ENCODE measurements around the gene DCLK1. TPM values are rescaled to one million over a fixed set of nuclear protein-coding genes. Genes with fewer than 3 reads are reported as not detected.

DCLK1 gene
- total RNA-seq, 1 donor from 2014 or later: 4.5 TPM

- Histone ChIP-seq H3K27me3 (no peaks in the 10 kb centered on the region), H3K4me3 (no peak overlapping the region), H3K9me3 (no peaks in the 10 kb centered on the region), H3K36me3 (no peaks in the 10 kb centered on the region), H3K27ac (no peak overlapping the region), H3K4me1 (no peaks in the 10 kb centered on the region)
- DNase-seq: no peak
- TF ChIP-seq, protein P1, sequence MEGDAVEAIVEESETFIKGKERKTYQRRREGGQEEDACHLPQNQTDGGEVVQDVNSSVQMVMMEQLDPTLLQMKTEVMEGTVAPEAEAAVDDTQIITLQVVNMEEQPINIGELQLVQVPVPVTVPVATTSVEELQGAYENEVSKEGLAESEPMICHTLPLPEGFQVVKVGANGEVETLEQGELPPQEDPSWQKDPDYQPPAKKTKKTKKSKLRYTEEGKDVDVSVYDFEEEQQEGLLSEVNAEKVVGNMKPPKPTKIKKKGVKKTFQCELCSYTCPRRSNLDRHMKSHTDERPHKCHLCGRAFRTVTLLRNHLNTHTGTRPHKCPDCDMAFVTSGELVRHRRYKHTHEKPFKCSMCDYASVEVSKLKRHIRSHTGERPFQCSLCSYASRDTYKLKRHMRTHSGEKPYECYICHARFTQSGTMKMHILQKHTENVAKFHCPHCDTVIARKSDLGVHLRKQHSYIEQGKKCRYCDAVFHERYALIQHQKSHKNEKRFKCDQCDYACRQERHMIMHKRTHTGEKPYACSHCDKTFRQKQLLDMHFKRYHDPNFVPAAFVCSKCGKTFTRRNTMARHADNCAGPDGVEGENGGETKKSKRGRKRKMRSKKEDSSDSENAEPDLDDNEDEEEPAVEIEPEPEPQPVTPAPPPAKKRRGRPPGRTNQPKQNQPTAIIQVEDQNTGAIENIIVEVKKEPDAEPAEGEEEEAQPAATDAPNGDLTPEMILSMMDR (IDR thresholded peaks at IDR 0.05): no peak
- ATAC-seq: no peak
- intact Hi-C loops (cut with DNase I): no loop called here
These were observed 92.2 kb downstream of the DCLK1 start for GRCh38 chr13:36038785-36039555.

DNA sequence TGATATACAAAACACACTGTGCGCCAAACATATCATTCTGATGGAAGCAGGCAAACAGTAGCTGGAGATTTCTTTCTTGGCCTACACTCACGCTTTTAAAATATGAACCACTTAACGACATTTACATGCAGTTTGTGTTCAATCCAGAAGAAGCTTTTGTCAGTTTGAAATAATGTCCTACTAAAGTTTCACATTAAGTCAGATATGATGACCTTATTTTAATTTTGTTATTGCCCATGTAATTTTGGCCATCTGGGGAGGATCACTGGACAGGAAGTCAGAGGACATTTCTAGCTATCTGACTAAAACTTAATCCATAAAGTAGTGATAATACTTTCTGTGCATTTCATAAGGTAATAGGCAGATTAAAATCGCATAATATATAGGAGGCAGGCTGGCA, 98.1 kb downstream of the DCLK1 start:
- TF ChIP-seq, protein P1 (IDR thresholded peaks at IDR 0.05): no peak
- no peak overlapping the region for H3K27ac ChIP-seq
- H3K27me3 ChIP-seq: no peaks in the 10 kb centered on the region
- H3K4me1 ChIP-seq: no peaks in the 10 kb centered on the region
- ATAC-seq (no peak), DNase-seq (no peak)
- H3K4me3 ChIP-seq: no peak overlapping the region
- H3K9me3 ChIP-seq: no peaks in the 10 kb centered on the region
- no peaks in the 10 kb centered on the region for H3K36me3 ChIP-seq
- intact Hi-C loops (cut with DNase I): no loop called here

DNA sequence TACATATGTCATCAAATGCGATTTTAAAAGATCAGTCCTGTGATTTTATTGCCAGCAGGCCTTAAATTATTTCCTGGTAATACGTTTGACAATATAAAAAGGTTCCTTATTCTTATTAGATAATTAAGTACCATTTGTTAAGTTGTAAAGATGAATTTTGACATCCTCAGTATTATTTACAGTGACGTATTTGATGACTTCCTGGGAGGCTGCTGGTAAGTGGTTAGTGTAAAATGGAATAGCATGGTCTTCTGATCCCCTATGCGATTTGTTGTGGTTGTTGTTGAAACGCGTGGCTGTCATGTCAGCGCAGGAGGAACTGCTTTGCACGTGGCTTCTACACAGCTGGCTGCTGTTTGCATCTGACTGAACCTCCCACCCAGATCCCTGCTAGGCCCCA, 99.7 kb downstream of the DCLK1 start:
- H3K4me3 ChIP-seq: no peak overlapping the region
- TF ChIP-seq, protein P1 (IDR thresholded peaks at IDR 0.05): no peak
- no peak for ATAC-seq
- no peaks in the 10 kb centered on the region for H3K27me3 ChIP-seq
- no peaks in the 10 kb centered on the region for H3K4me1 ChIP-seq
- H3K9me3 ChIP-seq: no peaks in the 10 kb centered on the region
- H3K36me3 ChIP-seq: no peaks in the 10 kb centered on the region
- no peak for DNase-seq
- intact Hi-C loops (cut with DNase I): no loop called here
- H3K27ac ChIP-seq: no peak overlapping the region

- Histone ChIP-seq H3K36me3 (no peaks in the 10 kb centered on the region), H3K27me3 (no peaks in the 10 kb centered on the region), H3K9me3 (no peaks in the 10 kb centered on the region), H3K4me1 (no peaks in the 10 kb centered on the region), H3K27ac (no peak overlapping the region), H3K4me3 (no peak overlapping the region)
- ATAC-seq (no peak), DNase-seq (no peak)
- TF ChIP-seq, protein P1 (IDR thresholded peaks at IDR 0.05): no peak
- intact Hi-C loops (cut with DNase I): no loop called here
These were observed 100.4 kb downstream of the DCLK1 start for GRCh38 chr13:36030670-36031331.

DNA sequence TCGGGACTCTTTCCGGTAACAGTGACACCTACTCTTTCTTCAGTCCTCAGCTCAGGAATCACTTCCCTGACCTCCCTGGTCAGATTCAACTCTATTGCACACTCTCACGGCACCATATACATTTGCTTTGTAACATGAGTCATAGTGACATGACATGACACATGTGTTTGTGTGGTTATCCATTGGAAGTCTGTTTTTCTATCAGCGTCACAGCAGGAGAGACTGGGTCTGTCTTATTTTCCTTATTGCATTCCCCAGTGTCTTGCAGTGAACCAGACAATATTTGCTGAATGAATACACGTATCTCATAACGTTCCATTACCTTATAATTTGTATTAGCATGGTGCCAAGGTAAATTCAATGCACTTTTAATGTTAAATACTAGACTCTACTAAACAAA, 102.0 kb downstream of the DCLK1 start:
- ATAC-seq: no peak
- H3K27ac ChIP-seq: no peak overlapping the region
- no peaks in the 10 kb centered on the region for H3K27me3 ChIP-seq
- H3K4me1 ChIP-seq: no peaks in the 10 kb centered on the region
- TF ChIP-seq, protein P1 (IDR thresholded peaks at IDR 0.05): no peak
- H3K36me3 ChIP-seq: no peaks in the 10 kb centered on the region
- H3K9me3 ChIP-seq: no peaks in the 10 kb centered on the region
- no peak overlapping the region for H3K4me3 ChIP-seq
- DNase-seq: no peak
- intact Hi-C loops (cut with DNase I): no loop called here

Data from upper lobe of right lung (tissue), 1 donor.